Measurements from ENCODE around the gene GRM5.

DNA sequence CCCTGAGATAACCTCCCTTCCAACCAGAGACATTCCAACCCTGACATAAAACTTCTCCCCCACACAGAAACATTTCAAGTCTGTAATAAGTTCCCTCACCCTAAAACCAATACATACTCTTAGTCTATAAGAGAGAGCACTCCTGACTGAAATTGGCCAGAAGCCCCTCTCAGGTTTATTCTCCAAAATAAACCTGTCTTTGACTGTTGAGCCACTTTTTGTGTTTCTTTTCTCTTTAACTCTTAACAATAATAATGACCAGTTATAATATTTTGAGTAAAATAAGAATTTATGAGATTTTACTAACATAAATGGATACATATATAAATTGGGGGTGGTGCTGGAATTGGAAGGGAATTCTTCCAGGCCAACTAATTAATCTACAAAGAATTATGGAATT, 93.6 kb downstream of the GRM5 start:
- TF ChIP-seq EZH2 (IDR thresholded peaks at IDR 0.05; ENCODE audit: borderline replicate concordance, low read length) (no peak), CTCF (IDR thresholded peaks at IDR 0.05; ENCODE audit: low read length) (no peak)
